ENCODE measurements around the gene PPP3R2.

- TF ChIP-seq CTCF (IDR thresholded peaks at IDR 0.05): no peak
- TF ChIP-seq POLR2AphosphoS5 (IDR thresholded peaks at IDR 0.05; ENCODE audit: insufficient read depth in 1 of 2, low read depth in 1 of 2): no peak
These were observed 44.5 kb upstream of the PPP3R2 start for GRCh38 chr9:101639311-101639710.
